HL-60 (cell line): ENCODE data around the gene COL7A1.

Experiments
- DNase-seq, 2 experiments: peaks; one replicate each; pipeline ENCODE4 v3.0.0-alpha.2; 2010 to 2020; ENCODE audit warnings: low read depth in 1 of 2, low spot score in 1 of 2
- H3K27ac ChIP-seq: fragments of 250-450 bp; sonication (Bioruptor Pico); replicated peaks from 2 replicates; pipeline ENCODE4 v1.5.1; 2020; ENCODE audit warnings: mild to moderate bottlenecking, moderate library complexity
- H3K27me3 ChIP-seq: fragments of 250-450 bp; sonication (Bioruptor Pico); 2 replicates; pipeline ENCODE4 v1.5.1; 2021; ENCODE audit warnings: mild to moderate bottlenecking, moderate library complexity; ENCODE audit not compliant: insufficient read depth, poor library complexity, severe bottlenecking
- H3K4me3 ChIP-seq: replicated peaks from 2 replicates; pipeline ENCODE4 v1.5.1; 2011; ENCODE audit warnings: mild to moderate bottlenecking, control low read depth, low read length; ENCODE audit not compliant: insufficient read depth
- CTCF ChIP-seq: IDR thresholded peaks from one replicate; pipeline ENCODE4 v1.5.1; 2011; ENCODE audit warnings: low read length, control low read depth, inconsistent platforms; ENCODE audit not compliant: insufficient read depth
- GABPA ChIP-seq: IDR thresholded peaks from 2 replicates; pipeline ENCODE4 v1.6.1; 2012; ENCODE audit warnings: low read depth
- POLR2AphosphoS5 ChIP-seq: IDR thresholded peaks from 2 replicates; pipeline ENCODE4 v1.6.1; 2012; ENCODE audit warnings: low read depth
- REST ChIP-seq: IDR thresholded peaks from 2 replicates; pipeline ENCODE4 v1.6.1; 2012; ENCODE audit warnings: low read depth; ENCODE audit not compliant: insufficient replicate concordance
- SPI1 ChIP-seq: IDR thresholded peaks from 2 replicates; pipeline ENCODE4 v1.6.1; 2012; ENCODE audit warnings: low read depth, mild to moderate bottlenecking, borderline replicate concordance

The COL7A1 gene

GRCh38 chr3:48569808-48570450 lies 25.2 kb downstream of the COL7A1 start:
- no peak for DNase-seq
- no peak overlapping the region for H3K4me3 ChIP-seq
- H3K27ac ChIP-seq: no peak overlapping the region
- TF ChIP-seq GABPA: no peak
- TF ChIP-seq SPI1: no peak
- TF ChIP-seq CTCF: no peak
- TF ChIP-seq POLR2AphosphoS5: no peak
- TF ChIP-seq REST: no peak
- no peaks in the 10 kb centered on the region for H3K27me3 ChIP-seq

GRCh38 chr3:48569400-48569799 lies 25.7 kb downstream of the COL7A1 start:
- H3K4me3 ChIP-seq: no peak overlapping the region
- H3K27ac ChIP-seq: no peak overlapping the region
- H3K27me3 ChIP-seq: no peaks in the 10 kb centered on the region
- TF ChIP-seq SPI1: no peak
- no peak for TF ChIP-seq GABPA
- TF ChIP-seq CTCF: no peak
- no peak for TF ChIP-seq POLR2AphosphoS5
- no peak for TF ChIP-seq REST
- no peak for DNase-seq

GRCh38 chr3:48568476-48568875 lies 26.7 kb downstream of the COL7A1 start:
- no peak overlapping the region for H3K27ac ChIP-seq
- no peak for TF ChIP-seq SPI1
- TF ChIP-seq GABPA: no peak
- TF ChIP-seq REST: no peak
- no peak for TF ChIP-seq POLR2AphosphoS5
- no peak overlapping the region for H3K4me3 ChIP-seq
- no peak for DNase-seq
- H3K27me3 ChIP-seq: no peaks in the 10 kb centered on the region
